Bladder microvascular endothelial cell (primary cell): ENCODE measurements around the gene DUSP18. TPM values are rescaled to one million over a fixed set of nuclear protein-coding genes. Genes with fewer than 3 reads are reported as not detected.

Experiments
- total RNA-seq: library from RNA; depleted of rRNA; stranded (reverse); fragments of >200 nt; gene quantifications from 2 replicates; pipeline ENCODE4 v1.2.3, GENCODE V29; 2014

The DUSP18 gene
- 8.4 and 15.5 TPM in 2 replicates for total RNA-seq

DNA sequence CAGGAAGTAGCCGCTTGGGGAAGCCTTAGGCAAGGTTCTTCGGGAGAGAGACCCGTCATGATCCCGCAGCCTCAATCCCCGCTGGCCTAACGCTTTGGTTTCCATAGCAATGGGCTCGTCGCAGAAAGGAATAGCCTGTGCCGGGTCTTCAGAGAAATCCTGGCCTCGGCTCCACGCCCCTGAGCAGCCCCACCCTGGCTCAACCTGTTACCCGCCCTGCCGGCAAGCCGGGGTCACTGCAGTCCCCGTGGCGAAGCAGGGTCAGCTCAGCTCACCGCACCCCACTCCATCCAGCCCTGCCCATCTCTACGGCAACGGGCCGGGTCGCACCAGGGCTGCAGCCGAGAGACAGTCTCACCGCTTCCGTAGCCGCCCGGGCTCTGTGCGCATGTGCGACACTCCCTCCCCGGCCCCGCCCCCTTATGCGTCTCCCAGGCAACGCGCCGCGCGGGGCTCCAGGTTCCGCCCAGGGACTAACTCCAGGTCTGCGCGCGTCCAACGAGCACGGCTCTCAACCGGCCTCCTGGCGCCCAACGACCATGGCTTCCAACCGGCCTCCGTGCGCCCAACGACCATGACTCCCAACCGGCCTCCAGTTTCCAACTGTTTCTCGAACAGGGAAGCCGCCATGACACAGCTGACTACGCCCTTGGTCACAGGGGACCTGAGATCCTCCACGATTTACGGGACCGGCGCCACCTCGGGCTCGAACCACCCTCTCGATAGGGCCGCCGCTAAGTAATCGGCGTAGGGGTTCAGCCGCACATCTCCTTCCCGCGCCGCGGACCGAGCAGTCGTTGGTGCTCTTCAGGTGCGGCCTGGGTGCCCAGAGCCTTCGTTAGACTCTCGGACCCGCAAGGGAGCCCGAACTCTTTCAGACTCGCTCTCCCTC is at the start of gene DUSP18:
Gene DUSP18 (minus strand): TSS at position 382 of the 892 bp plus-strand sequence. CDS start 3,872 bp downstream, outside the sequence.

DNA sequence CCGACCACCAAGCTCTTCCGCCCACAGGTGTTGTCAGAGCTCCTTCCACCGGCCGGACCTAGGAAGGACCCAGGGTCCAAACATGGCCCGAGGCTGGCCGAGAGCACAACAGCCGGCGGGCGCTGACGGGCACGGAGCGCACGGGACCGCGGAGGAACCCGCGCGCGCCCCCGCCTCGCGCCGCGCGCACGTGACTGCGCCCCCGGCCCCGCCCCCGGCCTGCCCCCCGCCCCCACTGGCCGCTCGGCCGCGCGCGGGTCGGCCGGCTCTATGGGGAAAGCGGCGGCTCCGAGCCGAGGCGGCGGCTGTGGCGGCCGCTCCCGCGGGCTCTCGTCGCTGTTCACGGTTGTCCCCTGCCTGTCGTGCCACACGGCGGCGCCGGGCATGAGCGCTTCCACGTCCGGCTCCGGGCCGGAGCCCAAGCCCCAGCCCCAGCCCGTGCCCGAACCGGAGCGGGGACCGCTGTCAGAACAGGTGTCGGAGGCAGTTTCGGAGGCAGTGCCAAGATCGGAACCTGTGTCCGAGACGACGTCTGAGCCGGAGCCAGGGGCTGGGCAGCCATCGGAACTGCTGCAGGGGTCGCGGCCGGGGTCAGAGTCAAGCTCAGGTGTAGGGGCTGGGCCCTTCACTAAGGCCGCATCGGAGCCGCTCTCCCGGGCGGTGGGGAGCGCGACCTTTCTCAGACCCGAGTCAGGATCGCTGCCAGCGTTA is 27.1 kb upstream of the DUSP18 start, which contains the start of gene OSBP2:
Gene OSBP2 (plus strand): TSS at position 235 of the 711 bp plus-strand sequence. CDS start 36 bp downstream, at position 271.

DNA sequence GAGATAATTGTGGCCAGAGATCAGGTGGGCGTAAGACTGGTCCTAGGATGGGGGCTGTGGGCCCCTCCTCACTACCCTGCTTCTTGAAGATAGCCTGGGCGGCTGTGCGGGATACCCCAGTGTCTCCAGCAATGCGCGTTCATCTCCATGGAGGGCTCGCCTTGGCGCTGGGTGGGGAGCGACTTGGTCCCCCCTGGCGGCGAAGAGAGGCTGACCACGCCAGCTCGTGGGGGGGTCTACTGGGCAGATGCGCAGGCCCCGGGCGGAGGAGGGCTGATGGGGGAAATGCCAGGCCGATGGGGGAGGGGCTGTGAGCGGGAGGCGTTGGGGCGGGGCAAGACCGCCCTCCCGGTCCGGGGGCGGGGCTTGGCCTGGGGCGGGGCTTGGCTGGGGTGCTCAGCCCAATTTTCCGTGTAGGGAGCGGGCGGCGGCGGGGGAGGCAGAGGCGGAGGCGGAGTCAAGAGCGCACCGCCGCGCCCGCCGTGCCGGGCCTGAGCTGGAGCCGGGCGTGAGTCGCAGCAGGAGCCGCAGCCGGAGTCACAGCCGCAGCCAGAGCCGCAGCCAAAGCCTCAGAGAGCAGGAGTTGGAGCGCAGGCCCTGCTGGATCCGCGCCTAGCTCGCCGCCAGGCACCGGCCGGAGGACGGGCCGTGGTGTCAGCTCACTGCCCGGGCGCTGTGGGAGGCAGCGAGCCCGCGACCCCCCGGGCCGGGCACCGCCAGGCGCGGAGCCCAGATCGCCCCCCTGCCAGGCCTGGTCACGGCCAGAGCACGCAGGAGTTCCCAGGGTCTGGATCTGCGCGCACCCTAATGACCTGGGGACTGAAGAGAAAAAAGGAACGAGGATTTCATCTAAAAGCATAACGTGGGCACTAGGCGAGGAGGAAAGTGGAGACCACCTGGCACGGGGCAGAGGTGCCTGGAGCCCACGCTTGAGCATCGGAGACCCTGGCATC is 32.1 kb downstream of the DUSP18 start, which contains the start of gene SLC35E4:
Gene SLC35E4 (plus strand): TSS at position 509 of the 953 bp plus-strand sequence. CDS start 670 bp downstream, outside the sequence.

Other genes with a start within 250 kb of the DUSP18 start
- 24.1 and 35.5 TPM in 2 replicates for gene MTFP1, start 242.1 kb downstream of the DUSP18 start, total RNA-seq
- gene SEC14L3, start 195.9 kb downstream of the DUSP18 start, total RNA-seq = not detected in 2 replicates
- 0.06 TPM in 1 of 2 replicates, not detected in the other for gene SEC14L4, start 162.2 kb downstream of the DUSP18 start, total RNA-seq
- 0.13 TPM in 1 of 2 replicates, not detected in the other for gene SEC14L6, start 121.1 kb downstream of the DUSP18 start, total RNA-seq
- not detected in 2 replicates for gene GAL3ST1, start 93.2 kb downstream of the DUSP18 start, total RNA-seq
- gene PES1, start 76.0 kb downstream of the DUSP18 start, total RNA-seq = 58.1 and 94.7 TPM in 2 replicates
- 25.6 and 65.6 TPM in 2 replicates for gene TCN2, start 60.7 kb downstream of the DUSP18 start, total RNA-seq
- gene SLC35E4, start 32.1 kb downstream of the DUSP18 start, total RNA-seq = 13.1 and 21.0 TPM in 2 replicates
- 3.9 and 22.5 TPM in 2 replicates for gene OSBP2, start 27.0 kb upstream of the DUSP18 start, total RNA-seq